IPS-NIHi7 (cell line): ENCODE measurements around the gene CAMK1D.

Experiments used
- DNase-seq: peaks from one replicate; pipeline ENCODE4 v3.0.0; 2012; ENCODE audit warnings: mixed read lengths; ENCODE audit errors: extremely low spot score

The CAMK1D gene

DNA sequence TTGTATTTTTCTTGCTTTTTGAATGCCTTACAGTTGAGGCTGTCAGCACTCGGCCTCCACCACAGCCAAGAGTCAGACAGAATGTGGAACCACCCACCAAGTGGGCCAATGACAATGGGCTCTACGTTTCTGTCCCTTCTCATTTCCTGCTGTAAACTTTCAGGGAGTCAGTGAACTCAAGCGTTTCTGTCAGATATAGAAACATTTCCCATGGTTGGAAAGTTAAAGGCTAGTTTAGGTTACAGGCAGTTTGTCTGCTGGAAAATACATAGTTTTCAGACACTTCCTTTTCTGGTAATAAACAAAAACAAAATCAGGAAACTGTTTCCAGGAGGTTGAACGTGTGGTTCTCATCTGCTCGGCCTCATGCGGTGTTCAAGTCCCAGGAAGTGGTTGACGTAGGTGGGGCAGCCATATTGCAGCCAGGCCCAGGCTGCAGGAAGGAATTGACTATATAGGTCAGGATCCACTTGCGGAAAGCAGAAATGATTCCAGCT lies 245.1 kb downstream of the CAMK1D start:
- no peak for DNase-seq

DNA sequence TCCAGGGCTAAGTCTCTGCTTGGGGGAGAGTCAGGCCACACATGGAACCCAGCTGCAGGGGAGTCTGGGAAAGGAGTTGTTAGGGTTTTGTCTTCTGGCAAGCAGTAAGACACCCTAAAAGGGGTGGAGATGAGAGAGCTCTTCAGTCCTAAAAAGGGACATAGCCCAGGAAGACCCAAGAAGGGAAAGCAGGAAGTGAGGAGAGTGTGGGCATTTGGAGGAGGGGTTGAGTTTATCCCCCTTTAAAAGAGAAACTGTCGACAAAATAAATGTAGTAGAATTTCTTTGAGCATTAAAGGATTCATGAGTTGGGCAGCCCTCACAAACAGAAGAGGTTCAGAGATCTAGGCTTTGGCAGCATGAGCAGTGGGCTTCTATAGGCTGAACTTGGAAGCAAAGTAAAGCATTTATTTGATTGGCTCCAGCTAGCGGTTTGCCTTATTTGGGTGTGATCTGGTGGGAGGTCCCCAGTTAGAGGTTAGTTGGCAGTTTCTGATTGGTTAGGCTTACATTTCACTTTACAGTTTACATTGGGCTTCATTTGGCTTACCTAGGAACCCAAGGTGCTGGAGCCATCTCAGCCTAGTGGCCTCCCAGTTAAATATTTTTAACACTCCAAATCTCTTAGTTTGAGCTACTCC lies 246.7 kb downstream of the CAMK1D start:
- DNase-seq: no peak

DNA sequence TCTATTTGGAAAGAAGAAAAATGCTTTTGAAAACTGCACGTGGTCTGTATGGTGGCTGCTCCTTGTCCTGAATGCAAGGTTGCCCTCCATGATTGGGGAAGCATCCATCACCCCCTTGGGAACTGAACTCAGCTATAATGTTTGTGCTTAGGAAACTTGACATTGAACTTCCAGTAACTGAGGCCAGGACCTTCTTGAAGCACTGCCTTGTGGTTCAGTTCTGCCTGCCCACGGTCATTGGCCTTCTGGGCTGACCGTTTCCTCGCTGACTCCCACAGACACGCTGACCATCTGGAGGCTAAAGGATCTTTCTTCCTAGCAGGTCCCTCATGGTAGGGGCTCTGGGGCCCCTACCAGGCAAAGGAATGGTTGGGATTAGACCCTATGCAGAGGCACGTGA lies 247.8 kb downstream of the CAMK1D start:
- DNase-seq: no peak

DNA sequence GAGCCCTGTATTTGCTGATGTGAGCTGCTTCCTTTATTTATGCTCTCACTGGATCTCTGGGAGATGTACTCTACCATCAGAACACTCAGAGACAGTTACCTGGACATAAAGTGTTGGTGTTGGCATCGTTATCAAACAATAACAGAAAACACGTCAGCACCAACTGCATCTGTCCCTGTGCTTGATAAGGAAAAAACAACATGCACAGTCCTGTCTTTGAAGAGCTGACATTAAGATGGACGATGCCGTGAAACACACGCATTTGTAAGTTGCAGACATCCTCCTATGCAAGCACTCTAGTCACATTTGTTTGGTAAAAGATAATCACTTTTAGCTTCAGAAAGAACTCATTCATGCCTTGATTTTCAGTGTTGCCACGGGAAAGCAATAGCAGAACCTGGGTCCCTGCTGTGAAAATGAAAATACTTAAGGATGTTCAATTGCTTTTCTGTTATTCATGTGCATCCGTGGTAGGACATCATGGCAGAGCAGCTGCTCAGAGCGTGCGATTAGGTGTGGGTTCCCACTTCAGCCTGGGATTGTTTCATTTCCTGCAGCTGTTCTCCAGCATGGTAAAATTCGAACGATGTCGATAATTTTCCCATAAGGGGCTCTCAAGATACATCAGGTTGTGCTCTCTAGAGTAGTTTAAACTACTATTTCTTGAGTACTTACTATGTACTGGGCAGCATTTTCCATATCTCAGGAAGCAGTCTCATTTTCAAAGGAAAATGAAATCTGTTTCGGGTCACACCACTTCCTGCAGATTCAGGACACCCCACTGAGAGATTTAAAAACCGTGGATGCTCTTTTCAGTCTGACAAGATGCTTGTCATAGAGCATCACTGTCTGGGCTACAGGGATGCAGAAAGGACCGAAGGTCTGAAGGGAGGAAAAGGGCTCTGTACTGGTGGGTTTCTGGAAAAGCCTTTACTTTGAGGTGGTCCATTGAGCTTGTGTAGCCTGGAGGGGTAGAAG lies 248.7 kb downstream of the CAMK1D start:
- no peak for DNase-seq

DNA sequence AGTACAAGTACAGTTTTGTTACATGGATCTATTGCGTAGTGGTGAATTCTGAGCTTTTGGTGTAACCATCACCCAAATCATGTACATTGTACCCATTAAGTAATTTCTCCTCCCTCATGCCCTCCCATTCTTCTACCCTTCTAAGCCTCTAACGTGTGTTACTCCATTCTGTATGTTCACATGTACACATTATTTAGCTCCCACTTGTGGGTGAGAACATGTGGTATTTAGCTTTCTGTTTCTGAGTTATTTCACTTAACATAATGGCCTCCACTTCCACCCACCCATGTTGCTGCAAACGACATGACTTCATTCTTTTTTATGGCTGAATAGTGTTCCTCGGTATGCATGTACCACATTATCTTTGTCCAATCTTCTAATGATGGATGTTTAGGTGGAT lies 251.3 kb downstream of the CAMK1D start:
- DNase-seq: no peak

DNA sequence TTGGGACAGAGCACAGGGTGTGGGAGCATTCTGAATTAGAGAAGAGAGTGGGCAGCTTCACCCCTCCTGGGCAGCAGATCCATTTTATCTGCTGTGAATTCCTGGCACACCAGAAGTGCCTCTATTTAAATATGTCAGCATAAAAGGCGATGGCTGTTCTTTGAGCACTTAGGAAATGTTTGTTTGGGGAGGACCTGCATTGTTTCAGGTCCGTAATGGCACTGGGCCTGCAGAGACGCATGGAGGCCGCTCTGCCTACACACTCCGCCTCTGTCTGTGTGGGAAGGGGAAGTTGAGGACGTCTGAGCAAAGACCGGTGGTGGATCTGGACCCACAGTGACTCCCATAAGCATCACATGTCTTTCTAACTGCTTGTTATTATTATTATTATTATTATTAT lies 253.2 kb downstream of the CAMK1D start:
- no peak for DNase-seq

DNA sequence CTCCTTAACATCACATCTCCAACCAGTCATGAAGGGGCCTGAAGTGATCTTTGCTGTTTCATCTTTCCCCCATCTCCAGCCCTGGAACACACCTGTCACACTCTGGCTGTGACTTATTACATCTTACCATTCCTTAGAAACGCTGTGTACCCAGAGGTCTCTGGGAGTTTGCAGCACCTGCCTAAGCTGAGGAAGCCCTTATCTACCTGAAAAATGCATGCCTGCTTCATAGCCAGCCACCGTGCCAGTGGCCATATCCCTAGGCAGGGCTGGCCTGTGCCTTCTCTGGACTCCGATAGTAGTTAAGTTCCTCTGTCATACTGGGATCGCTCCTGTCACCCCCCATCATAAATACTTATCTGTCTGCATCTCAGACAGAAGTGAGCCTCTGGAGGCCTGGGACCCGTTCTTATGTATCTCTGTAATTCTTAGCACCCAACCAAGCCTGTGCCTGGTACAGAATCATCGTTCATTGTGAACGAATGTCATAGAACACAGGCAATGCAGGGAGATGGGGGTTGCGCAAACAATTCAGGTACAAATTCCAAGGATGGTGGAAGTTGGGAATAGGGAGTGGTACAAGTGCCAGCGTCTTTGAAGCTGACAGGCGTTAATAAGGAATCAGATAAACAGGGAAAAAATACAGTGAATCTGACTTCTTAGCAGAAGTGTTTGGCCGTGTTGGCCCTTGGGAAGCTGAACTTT lies 254.6 kb downstream of the CAMK1D start:
- DNase-seq: no peak

DNA sequence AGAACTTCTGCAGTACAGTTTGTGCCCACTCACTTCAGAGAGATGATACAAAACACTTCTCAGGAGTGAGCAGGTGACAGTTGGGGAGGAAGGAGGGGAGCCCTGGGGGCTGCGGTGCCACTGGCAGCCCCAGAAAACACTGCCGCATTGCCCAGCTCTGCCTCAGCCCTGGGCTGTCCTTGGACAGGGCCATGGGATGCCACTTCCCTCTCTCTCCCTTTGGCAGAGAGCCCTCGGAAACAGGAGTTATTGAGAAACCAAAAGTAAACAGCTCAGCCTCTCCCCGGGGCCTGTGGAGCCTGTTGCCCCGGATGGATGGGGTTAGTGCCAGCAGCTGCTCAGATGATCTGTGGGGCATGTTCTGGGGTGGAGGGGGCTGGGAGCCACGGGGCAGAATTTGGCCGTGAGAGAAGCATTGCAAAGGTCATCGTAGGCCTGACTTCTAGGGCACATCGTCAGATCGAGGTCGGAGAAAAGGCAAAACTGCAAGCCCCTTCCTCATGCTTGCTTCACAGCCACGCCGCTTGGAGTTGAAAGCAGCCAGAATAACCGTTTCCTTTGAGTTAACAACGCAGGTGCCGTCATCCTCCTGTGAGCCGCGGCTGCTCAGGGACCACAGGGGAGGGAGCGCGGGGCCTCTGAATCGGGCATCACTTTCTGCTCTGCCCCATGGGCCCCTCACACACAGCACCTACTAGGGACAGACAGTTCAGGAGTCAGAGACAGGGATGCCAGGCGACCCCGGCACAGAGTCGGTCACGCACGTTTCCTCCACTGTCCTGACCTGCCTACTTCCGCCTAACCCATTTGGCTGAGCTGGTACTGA lies 256.4 kb downstream of the CAMK1D start:
- DNase-seq: no peak

DNA sequence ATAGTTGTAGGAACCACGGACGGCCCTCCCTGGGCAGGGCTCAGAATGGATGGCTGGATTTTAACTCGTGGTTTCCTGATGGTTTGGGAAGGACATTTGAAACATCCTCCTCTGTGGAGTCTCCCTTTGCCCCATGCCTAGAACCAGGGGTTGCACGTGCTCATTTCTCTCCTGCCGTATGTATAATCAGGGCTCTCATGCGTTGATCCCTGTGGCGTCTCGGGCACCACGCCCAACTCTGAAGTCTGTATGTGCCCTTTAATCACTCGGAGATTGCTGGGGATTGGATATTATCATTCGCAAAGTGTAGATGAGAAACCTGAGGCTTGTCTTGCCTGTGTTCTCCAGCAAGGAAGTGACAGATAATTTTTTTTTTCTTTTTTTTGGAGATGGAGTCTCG lies 257.1 kb downstream of the CAMK1D start:
- DNase-seq: no peak

DNA sequence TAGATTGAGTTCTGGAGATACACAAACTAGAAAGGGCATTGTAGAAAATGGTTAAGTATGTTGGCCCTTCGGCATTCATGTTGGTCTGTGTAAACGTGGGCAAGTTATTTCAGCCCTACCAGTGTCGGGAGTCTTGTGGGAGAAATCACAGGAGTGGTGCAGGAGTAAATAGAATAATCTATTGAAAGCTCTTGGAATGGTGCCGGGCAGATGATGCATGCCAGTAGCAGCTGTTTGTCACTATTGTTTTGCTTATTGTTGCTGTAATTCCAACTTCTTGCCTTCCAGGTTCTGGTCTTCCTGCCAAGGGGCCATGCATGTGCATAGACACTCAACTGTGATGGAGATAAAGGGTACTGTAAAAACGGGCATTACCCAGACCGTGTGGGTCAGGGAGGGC lies 259.4 kb downstream of the CAMK1D start:
- DNase-seq: no peak

DNA sequence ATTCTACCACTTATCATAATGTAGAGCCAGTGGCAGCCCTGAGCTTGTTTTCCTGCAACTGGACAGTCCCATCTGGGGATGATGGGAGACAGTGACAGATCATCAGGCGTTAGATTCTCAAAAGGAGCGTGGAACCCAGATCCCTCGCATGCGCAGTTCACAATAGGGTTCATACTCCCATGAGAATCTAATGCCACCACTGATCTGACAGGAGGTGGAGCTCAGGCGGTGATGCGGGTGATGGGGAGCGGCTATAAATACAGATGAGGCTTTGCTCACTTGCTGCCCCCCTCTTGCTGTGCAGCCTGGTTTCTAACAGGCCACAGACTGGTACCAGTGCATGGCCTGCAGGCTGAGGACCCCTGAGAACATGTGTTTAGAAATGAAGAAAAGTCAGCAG lies 260.1 kb downstream of the CAMK1D start:
- DNase-seq: no peak

DNA sequence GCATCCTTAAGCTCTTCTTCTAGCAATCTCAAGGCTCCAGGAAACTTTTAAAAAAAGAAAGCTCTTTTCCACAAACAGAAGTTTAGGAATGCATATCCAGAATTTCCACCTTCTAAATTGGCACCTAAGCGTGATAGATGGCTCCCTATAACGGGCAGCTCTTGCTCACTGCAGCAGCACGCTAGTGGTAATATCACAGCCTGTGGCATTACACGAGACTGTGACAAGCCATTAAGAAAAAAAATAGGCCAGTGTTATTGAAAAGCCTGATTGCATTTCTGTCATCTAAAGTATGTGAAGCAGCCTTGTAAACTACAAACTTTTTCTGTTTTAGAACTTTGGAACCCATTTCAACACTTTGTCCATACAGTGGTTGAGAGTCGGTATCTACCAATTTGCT lies 263.8 kb downstream of the CAMK1D start:
- no peak for DNase-seq

DNA sequence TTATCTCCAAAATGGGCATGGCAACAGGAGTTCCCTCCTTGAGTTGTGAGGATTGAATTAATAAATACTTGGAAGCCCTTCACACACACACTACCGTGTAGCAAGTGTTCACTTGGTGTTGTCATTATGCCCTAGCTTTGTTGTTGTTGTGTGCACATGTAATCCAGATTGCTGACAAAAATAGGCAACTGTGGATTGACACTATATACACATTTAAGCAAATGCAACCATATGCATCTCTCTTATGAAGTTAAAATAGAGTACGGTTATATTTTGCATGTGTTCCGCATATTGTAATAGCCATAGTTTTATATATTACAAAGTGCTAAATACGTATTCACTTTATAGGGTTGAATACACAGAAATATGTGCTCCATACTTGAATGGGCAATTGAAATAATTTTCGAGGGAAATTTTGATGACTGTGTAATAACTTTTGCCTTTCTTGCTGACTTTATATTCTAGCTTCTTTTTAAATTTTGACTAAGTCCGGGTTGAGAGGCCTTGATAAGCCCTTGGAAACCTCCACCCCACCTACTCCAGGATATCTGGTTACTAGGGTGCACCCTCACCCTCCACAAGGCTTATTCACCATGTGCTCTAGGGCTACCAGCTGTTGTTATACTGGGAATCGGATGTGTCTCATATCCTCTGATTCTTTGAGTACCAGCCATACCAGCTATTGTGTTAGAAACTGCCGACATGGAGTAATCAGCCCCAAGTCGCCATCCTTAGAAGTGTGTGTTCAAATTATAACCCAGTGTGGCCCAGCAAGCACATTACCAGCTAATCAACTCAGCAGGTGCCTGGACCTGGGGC lies 265.0 kb downstream of the CAMK1D start:
- DNase-seq: no peak

DNA sequence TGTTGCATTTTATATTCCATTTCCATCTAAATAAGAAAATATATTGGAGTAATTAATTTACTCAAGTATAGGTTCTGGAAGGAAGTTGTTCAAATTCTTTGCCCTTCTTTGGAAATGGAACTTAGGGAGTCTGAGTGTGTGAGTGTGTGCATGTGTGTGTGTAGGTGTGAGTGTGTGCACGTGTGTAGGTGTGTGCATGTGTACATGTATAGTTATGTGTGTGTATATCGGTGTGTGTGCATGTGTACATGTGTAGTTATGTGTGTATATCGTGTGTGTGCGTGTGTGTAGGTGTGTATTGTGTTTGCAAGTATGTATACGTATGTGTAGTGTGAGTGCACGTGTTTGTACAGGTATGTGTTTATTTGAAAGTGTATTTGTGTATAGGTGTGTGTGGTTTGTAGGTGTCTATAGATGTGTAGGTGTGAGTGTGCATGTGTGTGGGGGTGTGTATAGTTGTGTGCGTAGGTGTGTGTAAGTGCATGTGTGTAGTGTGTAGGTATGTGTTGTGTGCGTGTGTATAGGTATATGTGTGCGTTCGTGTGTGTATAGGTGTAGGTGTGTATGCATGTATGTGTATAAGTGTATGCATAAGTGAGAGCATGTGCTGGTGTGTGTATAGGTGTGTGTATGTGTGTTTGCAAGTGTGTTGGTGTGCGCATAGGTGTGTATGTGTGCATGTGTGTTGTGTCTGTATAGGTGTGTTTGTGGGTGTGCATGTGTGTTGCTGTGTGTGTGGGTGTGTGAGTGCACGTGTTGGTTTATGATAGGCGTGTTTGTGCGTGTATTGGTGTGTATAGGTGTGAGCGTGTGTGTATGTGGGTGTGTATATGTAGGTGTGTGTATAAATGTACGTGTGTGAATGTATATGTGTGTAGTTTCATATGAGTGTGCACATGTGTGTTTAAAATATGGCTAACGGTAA lies 266.2 kb downstream of the CAMK1D start:
- DNase-seq: no peak

DNA sequence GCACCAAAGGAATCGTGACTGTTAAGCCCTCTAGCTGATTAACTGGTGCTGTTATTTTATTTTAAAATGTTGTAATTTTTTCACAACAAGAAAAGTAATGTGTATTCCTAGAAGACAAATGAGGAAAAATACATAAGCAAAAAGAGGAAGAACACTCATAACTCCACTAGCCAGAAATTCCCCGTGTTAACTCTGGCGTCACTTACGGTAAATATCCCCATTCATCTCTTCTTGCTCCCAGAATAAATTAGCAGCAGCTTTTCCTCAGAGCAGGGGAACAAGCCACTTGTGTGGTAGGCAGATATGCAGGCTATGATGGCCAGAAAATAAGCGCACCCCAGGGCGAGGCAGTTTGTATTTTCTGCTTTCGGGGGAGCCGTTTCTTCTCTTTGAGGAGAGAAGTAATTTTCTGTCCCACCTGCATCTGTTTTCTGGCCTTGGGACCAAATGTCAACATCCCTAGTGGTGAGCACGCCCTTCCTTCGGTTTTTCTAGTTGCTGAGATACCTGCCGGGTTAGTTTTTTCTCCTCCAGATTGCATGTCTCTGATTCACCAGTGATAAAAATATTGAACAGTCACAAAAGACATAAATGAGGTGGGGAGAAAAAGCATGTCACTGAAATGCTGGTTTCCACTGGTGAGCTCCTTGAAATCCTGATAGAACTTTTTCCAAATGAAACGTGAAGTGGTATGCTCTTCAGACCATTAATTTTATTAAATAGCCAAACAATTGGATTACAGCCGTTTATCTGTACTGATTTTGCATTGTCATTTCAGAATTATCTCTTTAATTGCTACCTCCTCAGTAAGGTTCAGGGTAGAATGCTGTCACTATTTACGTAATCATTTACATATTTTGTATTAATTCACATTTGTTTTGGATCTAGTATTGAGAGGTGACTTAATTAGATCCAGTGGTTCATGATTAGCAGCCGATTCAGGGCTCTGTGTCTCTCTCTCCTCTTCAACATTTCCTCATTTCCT lies 268.1 kb downstream of the CAMK1D start:
- DNase-seq: no peak

DNA sequence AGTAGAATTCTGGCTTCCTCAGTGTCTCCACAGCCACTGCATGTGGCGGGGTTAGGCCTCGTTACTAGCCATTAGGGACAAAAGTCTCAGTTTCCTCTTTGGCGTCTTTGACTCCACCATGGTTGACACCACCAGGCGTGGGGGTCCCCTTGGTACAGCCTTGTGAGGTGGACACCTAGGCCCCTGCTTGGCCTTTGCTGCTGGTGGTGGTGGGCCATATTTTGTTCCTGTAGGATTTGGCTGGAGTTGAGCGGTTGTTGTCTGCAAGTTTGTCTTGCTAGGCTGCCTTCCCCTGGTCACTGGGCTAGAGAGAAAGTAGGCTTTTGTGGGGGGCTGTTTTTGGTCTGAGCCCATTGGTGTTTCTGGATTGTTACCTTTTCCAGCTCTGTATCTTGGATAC lies 272.7 kb downstream of the CAMK1D start:
- DNase-seq: no peak

DNA sequence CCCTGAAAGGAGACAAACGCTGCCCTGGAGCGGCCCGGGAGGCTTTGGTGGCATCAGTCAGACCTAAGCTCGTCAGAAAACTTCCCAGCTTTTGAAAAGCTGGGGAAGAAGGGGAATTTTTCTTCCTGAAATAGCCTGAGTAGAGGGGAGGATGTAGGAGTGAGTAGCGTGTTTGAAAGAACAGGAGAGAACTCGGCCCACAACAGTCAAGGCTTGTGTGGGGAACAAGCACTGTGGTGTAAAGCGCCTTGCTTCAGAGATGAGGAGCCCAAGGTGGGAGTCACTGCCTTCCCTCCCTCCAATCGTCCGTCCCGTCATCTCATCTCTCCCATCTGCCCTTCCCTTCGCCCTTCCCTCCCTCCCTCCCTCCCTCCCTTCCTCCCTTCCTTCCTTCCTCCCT lies 273.3 kb downstream of the CAMK1D start:
- no peak for DNase-seq

DNA sequence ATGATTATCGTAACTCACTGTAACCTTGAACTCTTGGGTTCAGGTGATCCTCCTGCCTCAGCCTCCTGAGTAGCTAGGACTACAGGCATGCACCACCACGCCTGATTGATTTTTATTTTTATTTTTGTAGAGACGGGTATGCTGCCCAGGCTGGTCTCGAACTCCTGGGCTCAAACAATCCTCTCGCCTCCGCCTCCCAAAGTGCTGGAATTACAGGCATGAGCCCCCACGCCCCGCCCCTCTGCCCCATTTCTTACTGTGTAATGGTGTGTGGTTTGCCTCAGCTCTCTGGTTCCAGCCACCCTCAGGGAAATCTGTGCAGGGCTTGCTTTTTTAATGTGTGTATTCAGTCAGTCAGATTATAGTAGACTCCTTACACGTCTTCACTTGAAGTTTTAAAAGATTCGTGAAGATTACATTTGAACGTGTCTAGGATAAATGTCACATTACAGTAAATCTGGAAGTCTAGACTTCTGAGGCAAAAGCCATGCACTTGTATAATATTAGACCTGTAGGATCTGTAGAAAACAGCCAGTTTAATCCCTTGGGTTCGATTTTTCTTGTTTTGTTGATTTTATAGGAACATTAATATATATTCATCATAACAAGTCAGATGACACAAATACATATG lies 276.2 kb downstream of the CAMK1D start:
- no peak for DNase-seq
